ENCODE data around the gene HOXA3.

HOXA3 gene

GRCh38 chr7:27111751-27112277 lies 40.6 kb downstream of the HOXA3 start:
- no peak for DNase-seq

- no peak for DNase-seq
These were observed 41.2 kb downstream of the HOXA3 start for GRCh38 chr7:27111042-27111750.

GRCh38 chr7:27110186-27111031 lies 42.0 kb downstream of the HOXA3 start:
- DNase-seq: no peak

- DNase-seq: no peak
These were observed 42.8 kb downstream of the HOXA3 start for GRCh38 chr7:27109466-27110185.

- DNase-seq: no peak
These were observed 43.8 kb downstream of the HOXA3 start for GRCh38 chr7:27108390-27109127.

- no peak for DNase-seq
These were observed 44.7 kb downstream of the HOXA3 start for GRCh38 chr7:27107391-27108381.

GRCh38 chr7:27106901-27107240 lies 45.5 kb downstream of the HOXA3 start:
- DNase-seq: no peak

GRCh38 chr7:27106181-27106900 lies 46.0 kb downstream of the HOXA3 start:
- DNase-seq: no peak

- DNase-seq: no peak
These were observed 46.9 kb downstream of the HOXA3 start for GRCh38 chr7:27105301-27106031.

- no peak for DNase-seq
These were observed 47.9 kb downstream of the HOXA3 start for GRCh38 chr7:27104341-27105058.

- DNase-seq: no peak
These were observed 48.7 kb downstream of the HOXA3 start for GRCh38 chr7:27103489-27104226.

GRCh38 chr7:27102581-27103442 lies 49.6 kb downstream of the HOXA3 start, which contains the start of gene HOXA2:
Gene HOXA2, minus strand, starts transcription at chr7:27102683. Its CDS starts 183 bp downstream, at chr7:27102500.
- DNase-seq: no peak

- no peak for DNase-seq
These were observed 50.3 kb downstream of the HOXA3 start for GRCh38 chr7:27101957-27102580.

- no peak for DNase-seq
These were observed 51.0 kb downstream of the HOXA3 start for GRCh38 chr7:27101171-27101956.

- DNase-seq: no peak
These were observed 51.7 kb downstream of the HOXA3 start for GRCh38 chr7:27100694-27101170.

Measured in activated CD4-positive, alpha-beta T cell treated with anti-CD3 and anti-CD28 coated beads for 4 hours (primary cell).